22Rv1 (cell line): ENCODE measurements around the gene PDLIM3.

Experiments
- ZFX ChIP-seq: fragments of 450-650 bp; IDR thresholded peaks from 2 replicates; pipeline ENCODE4 v1.6.1; 2017; ENCODE audit warnings: antibody characterized with exemption, borderline replicate concordance
- TF ChIP-seq, protein P1 (sequence below): fragments of 450-650 bp; IDR thresholded peaks from 2 replicates; pipeline ENCODE4 v1.5.1; 2017; ENCODE audit warnings: mild to moderate bottlenecking

DNA sequence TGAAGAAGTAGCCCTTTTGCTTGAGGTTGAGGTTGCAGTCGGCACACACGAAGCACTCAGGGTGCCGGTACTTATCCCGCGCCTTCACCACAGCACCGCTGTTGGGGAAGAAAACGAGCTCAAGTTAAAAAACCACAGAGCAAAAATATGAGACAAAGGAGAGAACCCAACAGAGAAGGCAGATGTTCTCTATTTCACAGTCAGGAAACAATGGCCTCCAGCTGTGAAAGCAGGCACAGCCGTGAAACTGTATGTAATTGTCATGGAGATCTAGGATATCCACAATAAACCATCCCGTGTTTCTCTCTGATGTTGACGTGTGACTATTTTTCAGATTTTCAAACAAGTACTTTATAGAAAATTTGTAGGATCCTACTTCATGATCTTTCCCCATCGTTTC lies 32.9 kb downstream of the PDLIM3 start:
- TF ChIP-seq, protein P1, sequence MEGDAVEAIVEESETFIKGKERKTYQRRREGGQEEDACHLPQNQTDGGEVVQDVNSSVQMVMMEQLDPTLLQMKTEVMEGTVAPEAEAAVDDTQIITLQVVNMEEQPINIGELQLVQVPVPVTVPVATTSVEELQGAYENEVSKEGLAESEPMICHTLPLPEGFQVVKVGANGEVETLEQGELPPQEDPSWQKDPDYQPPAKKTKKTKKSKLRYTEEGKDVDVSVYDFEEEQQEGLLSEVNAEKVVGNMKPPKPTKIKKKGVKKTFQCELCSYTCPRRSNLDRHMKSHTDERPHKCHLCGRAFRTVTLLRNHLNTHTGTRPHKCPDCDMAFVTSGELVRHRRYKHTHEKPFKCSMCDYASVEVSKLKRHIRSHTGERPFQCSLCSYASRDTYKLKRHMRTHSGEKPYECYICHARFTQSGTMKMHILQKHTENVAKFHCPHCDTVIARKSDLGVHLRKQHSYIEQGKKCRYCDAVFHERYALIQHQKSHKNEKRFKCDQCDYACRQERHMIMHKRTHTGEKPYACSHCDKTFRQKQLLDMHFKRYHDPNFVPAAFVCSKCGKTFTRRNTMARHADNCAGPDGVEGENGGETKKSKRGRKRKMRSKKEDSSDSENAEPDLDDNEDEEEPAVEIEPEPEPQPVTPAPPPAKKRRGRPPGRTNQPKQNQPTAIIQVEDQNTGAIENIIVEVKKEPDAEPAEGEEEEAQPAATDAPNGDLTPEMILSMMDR = no peak
- TF ChIP-seq ZFX = no peak
